Right cardiac atrium (tissue), 5 donors: ENCODE measurements around the gene DELE1. TPM values are rescaled to one million over a fixed set of nuclear protein-coding genes. Genes with fewer than 3 reads are reported as not detected.
A peak's percentile ranks its signal among the peaks of the same experiment; 100 is the strongest.

ENCODE experiments used
- ATAC-seq, 2 donors: fragments of 200-7000 bp; cut with Tn5 transposase; one replicate each; pipeline versions ENCODE4 v1.8.0 to v1.9.1; 2020; ENCODE audit warnings: moderate library complexity in 2 of 2, mild to moderate bottlenecking in 1 of 2
- DNase-seq, 3 donors: peaks; one replicate each; pipeline ENCODE4 v3.0.0-alpha.2; 2020
- H3K27ac ChIP-seq: one replicate; pipeline ENCODE4 v1.5.1; 2013; ENCODE audit warnings: mild to moderate bottlenecking, low read length, control low read depth, moderate library complexity
- H3K27me3 ChIP-seq: one replicate; pipeline ENCODE4 v1.6.1; 2013; ENCODE audit not compliant: control insufficient read depth, insufficient read depth
- H3K4me1 ChIP-seq: one replicate; pipeline ENCODE4 v1.6.1; 2013; ENCODE audit warnings: low read length; ENCODE audit not compliant: control insufficient read depth, insufficient read depth
- H3K4me3 ChIP-seq: one replicate; pipeline ENCODE4 v1.5.1; 2013; ENCODE audit warnings: low read length, control low read depth
- H3K9me3 ChIP-seq: one replicate; pipeline ENCODE4 v1.6.1; 2013; ENCODE audit warnings: low read length; ENCODE audit not compliant: control insufficient read depth
- WGBS: extraction: QIAGEN DNeasy Blood & Tissue Kit; methylation state at CpG from one replicate; pipeline ENCODE4 v1.1.7; 2013; 5-methylcytosine and 5-hydroxymethylcytosine counted together
- intact Hi-C, 4 donors: fragments of 100-400 bp; cut with DNase I; formaldehyde crosslinking; loops; one replicate each; pipeline versions ENCODE4 v1.11.0 to v1.14.0; 2022 to 2023
- polyA plus RNA-seq: library from polyadenylated mRNA; stranded (reverse); fragments of 200-250 nt; gene quantifications from one replicate; pipeline ENCODE4 v1.2.3, GENCODE V29; 2013
- total RNA-seq, 4 donors: library from RNA; stranded (reverse); fragmentation: NEBNext Ultra II Directional; extraction: Animal tissue kit (Norgen Biotek cat#: 25700); gene quantifications; one replicate each; pipeline ENCODE4 v1.2.1, GENCODE V29; 2021
- donor health status: healthy with polysubstance abuse.
- donor health status: DM: no; HTN: yes; CAD: no.
- donor health status: DM: no; HTN: no; CAD: no.
- donor health status: DM: no; HTN: yes; CAD: no; lungs with severe emphysema.
- donor health status: DM: yes; HTN: yes; CAD: no.

The DELE1 gene
- total and polyA plus RNA-seq, 5 donors, result 62.0 to 109 (median 92.0) TPM

DNA sequence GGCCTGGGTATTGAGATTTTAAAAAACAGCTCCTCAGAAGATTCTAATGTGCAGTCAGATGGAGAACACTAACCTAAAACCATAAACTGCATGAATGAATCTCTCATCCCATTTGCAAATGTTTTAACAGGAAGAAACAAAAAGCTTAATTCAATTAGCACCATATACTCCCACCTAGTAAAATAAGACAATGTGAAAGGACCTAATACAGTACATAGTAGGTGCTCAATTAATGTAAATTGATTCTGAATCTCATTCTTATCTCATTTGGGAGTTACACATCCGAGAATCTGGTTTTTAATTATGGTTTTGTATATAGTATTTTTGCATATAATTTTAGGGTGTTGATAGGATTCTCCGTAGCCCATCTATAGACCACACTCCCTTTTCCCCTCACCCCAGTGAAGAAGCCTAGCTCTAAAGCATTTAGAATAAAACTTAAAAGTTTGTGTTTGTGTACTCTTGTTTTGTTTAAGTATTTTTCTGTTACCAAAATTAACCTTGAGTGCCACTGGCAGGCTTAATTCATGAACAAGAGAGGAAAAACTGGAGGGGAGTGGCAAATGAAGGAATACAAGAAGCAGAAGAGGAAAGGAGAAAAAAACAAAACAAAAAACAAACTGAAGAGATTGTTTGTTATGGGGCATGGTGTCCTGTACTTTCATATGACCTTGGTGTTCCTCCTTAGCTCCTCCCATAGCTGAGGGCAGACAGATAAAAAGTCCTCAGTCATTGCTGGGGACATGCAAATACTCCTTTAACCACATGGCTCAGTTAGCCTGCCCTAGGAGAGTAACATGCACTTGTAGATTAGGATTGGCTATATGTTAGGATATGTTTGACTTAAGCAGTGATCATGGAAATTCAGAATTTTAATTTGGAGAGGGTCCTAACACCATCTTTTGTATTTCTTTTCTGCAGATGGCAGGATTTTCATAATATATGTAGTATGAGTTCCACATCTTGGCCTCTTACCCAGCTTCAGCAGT is 46.4 kb downstream of the DELE1 start:
- intact Hi-C loops, result no loop called here
- ATAC-seq, result no peak
- Histone ChIP-seq H3K9me3 (no peaks in the 10 kb centered on the region), H3K27me3 (no peaks in the 10 kb centered on the region), H3K27ac (peak overlapping the region; percentile 89), H3K4me3 (peak overlapping the region; percentile 64), H3K4me1 (no peaks in the 10 kb centered on the region)
- WGBS, result 73% methylated on average over 2 of the region's 2 CpGs
- DNase-seq, result no peak

- H3K4me3 ChIP-seq, result no peak overlapping the region
- 75% methylated on average over 1 of the region's 1 CpG for WGBS
- DNase-seq, result no peak
- intact Hi-C loops, result no loop called here
- no peaks in the 10 kb centered on the region for H3K27me3 ChIP-seq
- no peak overlapping the region for H3K27ac ChIP-seq
- no peaks in the 10 kb centered on the region for H3K9me3 ChIP-seq
- H3K4me1 ChIP-seq, result no peaks in the 10 kb centered on the region
- no peak for ATAC-seq
Measured at GRCh38 chr5:141973871-141974595, 50.4 kb downstream of the DELE1 start.

DNA sequence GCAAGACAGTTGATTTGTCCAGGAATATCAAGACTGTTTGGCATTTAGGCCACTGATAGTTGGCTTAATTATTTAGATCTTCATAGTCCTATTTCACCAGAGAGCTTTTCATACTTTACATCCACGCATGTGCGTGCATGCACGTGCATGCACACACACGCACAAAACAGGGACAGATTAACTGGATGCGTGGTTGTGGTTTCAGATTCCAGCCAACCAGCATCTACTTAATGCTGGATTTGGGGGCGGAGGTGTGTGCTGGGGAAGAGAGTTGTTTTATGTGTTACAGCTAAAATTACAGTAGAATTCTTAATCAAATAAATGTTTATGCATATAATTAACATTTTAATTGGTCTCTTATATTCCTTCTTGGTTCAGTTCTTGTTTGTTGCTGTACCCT is 52.5 kb downstream of the DELE1 start:
- Histone ChIP-seq H3K27ac (no peak overlapping the region), H3K9me3 (no peaks in the 10 kb centered on the region), H3K4me3 (no peak overlapping the region), H3K27me3 (no peaks in the 10 kb centered on the region), H3K4me1 (no peaks in the 10 kb centered on the region)
- intact Hi-C loops, result no loop called here
- WGBS, result 95% methylated on average over 6 of the region's 6 CpGs
- ATAC-seq (no peak), DNase-seq (no peak)

GRCh38 chr5:141978389-141978788 is 54.7 kb downstream of the DELE1 start:
- Histone ChIP-seq H3K4me3 (no peak overlapping the region), H3K4me1 (no peaks in the 10 kb centered on the region), H3K27me3 (no peaks in the 10 kb centered on the region), H3K9me3 (no peaks in the 10 kb centered on the region), H3K27ac (no peak overlapping the region)
- DNase-seq (no peak), ATAC-seq (no peak)
- intact Hi-C loops, result no loop called here

- Histone ChIP-seq H3K27me3 (no peaks in the 10 kb centered on the region), H3K4me1 (no peaks in the 10 kb centered on the region), H3K27ac (no peak overlapping the region), H3K4me3 (no peak overlapping the region), H3K9me3 (no peaks in the 10 kb centered on the region)
- no peak for ATAC-seq
- intact Hi-C loops, result no loop called here
- no peak for DNase-seq
- WGBS, result 48% methylated on average over 2 of the region's 2 CpGs
Measured at GRCh38 chr5:141982626-141983025, 59.0 kb downstream of the DELE1 start.

DNA sequence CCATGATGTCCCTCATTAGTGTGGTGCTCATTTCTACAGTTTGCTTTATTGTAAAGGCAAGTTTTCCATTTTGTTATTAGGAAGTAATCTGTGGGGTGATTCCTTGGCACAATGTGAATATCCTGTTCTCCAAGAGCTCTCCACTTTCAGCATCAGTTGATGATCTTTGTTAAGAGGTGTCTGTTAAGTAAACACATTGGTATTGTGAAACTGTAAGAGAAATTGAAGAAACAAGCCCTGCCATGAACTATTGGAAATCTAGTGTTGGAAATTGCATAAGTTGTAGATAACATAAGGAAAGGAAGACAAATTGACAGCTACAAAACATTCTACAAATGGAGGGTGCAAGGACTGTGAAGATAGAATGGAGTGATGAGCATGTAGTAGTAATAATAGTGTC is 62.4 kb downstream of the DELE1 start:
- no peak for DNase-seq
- no peaks in the 10 kb centered on the region for H3K27me3 ChIP-seq
- H3K27ac ChIP-seq, result no peak overlapping the region
- intact Hi-C loops, result no loop called here
- no peaks in the 10 kb centered on the region for H3K9me3 ChIP-seq
- no peaks in the 10 kb centered on the region for H3K4me1 ChIP-seq
- no peak overlapping the region for H3K4me3 ChIP-seq
- ATAC-seq, result no peak

DNA sequence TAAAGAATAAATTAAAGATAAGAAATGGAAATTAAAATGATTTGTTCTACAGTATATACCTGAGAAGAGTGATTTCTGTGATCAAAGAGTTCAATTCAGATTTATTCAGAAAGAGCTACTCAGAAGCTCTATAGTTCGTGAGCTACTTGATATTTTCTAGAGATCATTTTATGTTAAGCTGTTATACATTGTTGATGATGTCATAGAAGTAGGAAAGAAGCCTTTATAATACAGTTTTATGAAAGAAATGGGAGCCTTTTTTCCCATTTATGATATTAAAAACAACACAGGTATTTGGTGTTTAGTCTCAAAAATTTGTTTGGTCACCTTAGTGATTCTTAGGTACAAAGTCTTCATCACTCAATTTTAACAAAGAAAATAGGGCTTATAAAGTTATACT is 66.0 kb downstream of the DELE1 start:
- ATAC-seq, result no peak
- WGBS, result 0% methylated on average over 1 of the region's 1 CpG
- intact Hi-C loops, result loop anchor here in 3 of 4 donors (5.0 kb wide), 2 partner anchors 153 to 158 kb away; no protein-coding TSS in a partner anchor
- no peak for DNase-seq
- Histone ChIP-seq H3K4me3 (no peak overlapping the region), H3K4me1 (no peaks in the 10 kb centered on the region), H3K27ac (no peak overlapping the region), H3K27me3 (no peaks in the 10 kb centered on the region), H3K9me3 (no peaks in the 10 kb centered on the region)

Other genes with a start within 250 kb of the DELE1 start
- gene ARAP3, start 241.6 kb upstream of the DELE1 start, total RNA-seq, result 10 to 100 TPM; 13.6 to 18.8 (median 17.4) TPM
- gene ARAP3, start 241.6 kb upstream of the DELE1 start, polyA plus RNA-seq, result 12.4 TPM
- 10 to 100 TPM in 2 of 4 donors, 1 to 10 TPM in 2; 7.2 to 21.3 (median 12.2) TPM for gene PCDH1, start 45.5 kb upstream of the DELE1 start, total RNA-seq
- gene PCDH1, start 45.5 kb upstream of the DELE1 start, polyA plus RNA-seq, result 9.2 TPM
- gene PCDH12, start 34.3 kb downstream of the DELE1 start, total RNA-seq, result 1 to 10 TPM; 4.1 to 7.9 (median 6.7) TPM
- gene PCDH12, start 34.3 kb downstream of the DELE1 start, polyA plus RNA-seq, result 3.0 TPM
- 100 to 1,000 TPM in 2 of 4 donors, 10 to 100 TPM in 2; 90.7 to 105 (median 97.7) TPM for gene RNF14, start 45.2 kb downstream of the DELE1 start, total RNA-seq
- 36.3 TPM for gene RNF14, start 45.2 kb downstream of the DELE1 start, polyA plus RNA-seq
- gene GNPDA1, start 89.2 kb downstream of the DELE1 start, total RNA-seq, result 10 to 100 TPM; 16.9 to 22.5 (median 19.2) TPM
- gene GNPDA1, start 89.2 kb downstream of the DELE1 start, polyA plus RNA-seq, result 12.1 TPM
- gene NDFIP1, start 184.9 kb downstream of the DELE1 start, total RNA-seq, result 10 to 100 TPM; 67.9 to 74.5 (median 68.3) TPM
- 51.6 TPM for gene NDFIP1, start 184.9 kb downstream of the DELE1 start, polyA plus RNA-seq